ENCODE measurements around the gene TTLL10.

The TTLL10 gene

DNA sequence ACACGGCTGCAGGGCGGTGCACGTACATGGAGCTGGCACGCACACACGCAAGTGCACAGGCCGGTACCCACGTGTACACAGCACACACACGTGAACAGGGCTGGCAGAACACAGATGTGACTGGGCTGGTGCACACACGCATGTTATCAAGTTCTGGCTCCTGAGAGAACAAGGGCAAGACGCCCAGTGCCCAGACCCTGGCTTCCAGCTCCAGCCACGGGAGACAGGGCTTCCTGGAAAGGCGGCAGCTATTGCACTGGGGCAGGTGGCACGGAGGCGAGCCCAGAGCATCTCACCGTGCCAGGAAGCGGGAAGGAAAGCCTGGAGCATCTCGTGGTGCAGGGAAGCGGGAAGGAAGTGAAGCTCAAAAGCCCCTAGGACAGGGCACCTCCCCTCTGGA is 52.2 kb downstream of the TTLL10 start:
- H3K9ac ChIP-seq (ENCODE audit: low read depth, low read length), result no peak overlapping the region
- H3K9me3 ChIP-seq (ENCODE audit: insufficient read depth, low read depth, low read length), result no peaks in the 10 kb centered on the region
- no peaks in the 10 kb centered on the region for H3K27me3 ChIP-seq (ENCODE audit: insufficient read depth, low read length)
- no peak overlapping the region for H3K27ac ChIP-seq (ENCODE audit: low read length)
- H3K4me3 ChIP-seq (ENCODE audit: low read length), result no peak overlapping the region
- peaks cover 3% of the 10 kb centered on the region; the same call in 1 of the 2 replicates for H3K4me1 ChIP-seq (ENCODE audit: insufficient read depth, low read length)
- peaks cover 27% of the 10 kb centered on the region for H3K36me3 ChIP-seq (ENCODE audit: insufficient read depth, low read depth, low read length)

DNA sequence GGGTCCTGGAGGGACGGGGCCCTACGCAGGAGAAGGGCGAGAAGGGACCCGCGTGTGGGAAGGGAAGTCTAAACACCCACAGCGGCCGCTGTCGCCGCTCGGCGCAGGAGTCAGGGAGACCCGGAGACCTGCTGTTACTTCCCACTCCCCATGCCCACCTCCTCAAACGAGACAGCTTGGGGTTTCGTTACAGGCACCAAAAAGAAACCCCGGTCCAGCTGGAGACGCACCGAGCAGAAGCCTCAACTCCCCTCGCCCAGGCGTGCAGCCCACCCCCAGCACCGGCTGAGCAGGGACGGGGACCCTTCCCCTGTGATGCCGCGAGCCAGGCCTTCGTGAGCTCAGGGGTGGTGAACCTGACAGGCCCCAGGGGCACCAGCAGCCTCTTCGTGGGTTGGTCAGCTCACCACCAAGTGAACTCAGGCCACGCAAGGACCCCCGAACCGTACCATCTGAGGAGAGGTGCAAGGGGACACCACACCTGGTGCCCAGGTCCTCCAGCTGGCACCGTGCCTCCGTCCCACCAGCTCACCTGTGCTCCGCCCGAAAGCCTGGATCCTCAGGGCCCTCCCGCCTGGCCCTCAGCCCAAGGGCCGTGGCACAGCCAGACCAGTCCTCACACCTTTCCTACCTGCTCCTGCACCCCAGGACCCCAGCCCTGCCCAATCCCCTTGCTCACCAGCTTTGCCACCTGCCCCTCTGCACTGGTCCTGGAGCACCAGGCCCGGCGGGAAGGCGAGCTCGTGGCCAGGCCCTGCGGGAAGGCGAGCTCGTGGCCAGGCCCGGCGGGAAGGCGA is 53.1 kb downstream of the TTLL10 start:
- peaks cover 20% of the 10 kb centered on the region for H3K36me3 ChIP-seq (ENCODE audit: insufficient read depth, low read depth, low read length)
- no peaks in the 10 kb centered on the region for H3K27me3 ChIP-seq (ENCODE audit: insufficient read depth, low read length)
- no peak overlapping the region for H3K9ac ChIP-seq (ENCODE audit: low read depth, low read length)
- peaks cover 3% of the 10 kb centered on the region; the same call in 1 of the 2 replicates for H3K4me1 ChIP-seq (ENCODE audit: insufficient read depth, low read length)
- no peak overlapping the region for H3K27ac ChIP-seq (ENCODE audit: low read length)
- H3K9me3 ChIP-seq (ENCODE audit: insufficient read depth, low read depth, low read length), result no peaks in the 10 kb centered on the region
- no peak overlapping the region for H3K4me3 ChIP-seq (ENCODE audit: low read length)

DNA sequence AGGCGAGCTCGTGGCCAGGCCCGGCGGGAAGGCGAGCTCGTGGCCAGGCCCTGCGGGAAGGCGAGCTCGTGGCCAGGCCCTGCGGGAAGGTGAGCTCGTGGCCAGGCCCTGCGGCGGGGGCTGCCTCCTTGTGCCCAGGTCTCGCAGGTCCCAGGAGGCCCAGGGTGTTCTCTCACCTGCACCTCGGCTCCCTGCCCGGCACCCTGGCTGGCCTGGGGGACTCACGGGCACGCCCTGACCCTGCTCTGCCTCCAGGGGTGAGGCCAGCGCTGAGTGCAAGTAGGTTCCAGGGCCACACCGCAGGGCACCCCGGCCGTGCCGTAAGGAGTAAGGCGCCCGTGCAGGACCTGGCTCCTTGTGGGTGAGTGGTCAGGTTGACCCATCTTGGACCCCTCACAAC is 53.7 kb downstream of the TTLL10 start:
- no peak overlapping the region for H3K4me3 ChIP-seq (ENCODE audit: low read length)

DNA sequence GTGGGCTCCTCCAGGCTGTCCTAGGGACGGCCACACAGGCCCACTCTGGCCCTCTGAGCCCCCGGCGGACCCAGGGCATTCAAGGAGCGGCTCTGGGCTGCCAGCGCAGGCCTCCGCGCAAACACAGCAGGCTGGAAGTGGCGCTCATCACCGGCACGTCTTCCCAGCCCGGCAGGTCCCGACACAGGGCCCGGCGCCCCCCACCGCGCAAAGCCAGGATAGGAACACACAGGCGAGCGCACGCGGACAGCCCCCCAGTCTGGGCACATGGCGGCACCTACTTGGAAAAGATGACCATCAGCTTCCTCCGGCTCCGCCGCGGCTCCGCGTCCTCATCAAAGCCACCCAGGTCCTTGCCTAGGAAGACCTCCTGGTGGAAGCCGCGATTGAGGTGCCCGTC is 54.5 kb downstream of the TTLL10 start:
- Histone ChIP-seq H3K9me3 (ENCODE audit: insufficient read depth, low read depth, low read length) (no peaks in the 10 kb centered on the region), H3K27ac (ENCODE audit: low read length) (no peak overlapping the region), H3K9ac (ENCODE audit: low read depth, low read length) (no peak overlapping the region), H3K4me1 (ENCODE audit: insufficient read depth, low read length) (peaks cover 3% of the 10 kb centered on the region; the same call in 1 of the 2 replicates), H3K4me3 (ENCODE audit: low read length) (no peak overlapping the region), H3K36me3 (ENCODE audit: insufficient read depth, low read depth, low read length) (peaks cover 11% of the 10 kb centered on the region; the same call in 1 of the 2 replicates), H3K27me3 (ENCODE audit: insufficient read depth, low read length) (no peaks in the 10 kb centered on the region)

More for the DNA sequence above, 53.7 kb downstream of the TTLL10 start:
- Histone ChIP-seq H3K36me3 (ENCODE audit: insufficient read depth, low read depth, low read length) (peaks cover 17% of the 10 kb centered on the region), H3K27me3 (ENCODE audit: insufficient read depth, low read length) (no peaks in the 10 kb centered on the region), H3K9me3 (ENCODE audit: insufficient read depth, low read depth, low read length) (no peaks in the 10 kb centered on the region), H3K27ac (ENCODE audit: low read length) (no peak overlapping the region), H3K9ac (ENCODE audit: low read depth, low read length) (no peak overlapping the region), H3K4me1 (ENCODE audit: insufficient read depth, low read length) (peaks cover 3% of the 10 kb centered on the region; the same call in 1 of the 2 replicates)

DNA sequence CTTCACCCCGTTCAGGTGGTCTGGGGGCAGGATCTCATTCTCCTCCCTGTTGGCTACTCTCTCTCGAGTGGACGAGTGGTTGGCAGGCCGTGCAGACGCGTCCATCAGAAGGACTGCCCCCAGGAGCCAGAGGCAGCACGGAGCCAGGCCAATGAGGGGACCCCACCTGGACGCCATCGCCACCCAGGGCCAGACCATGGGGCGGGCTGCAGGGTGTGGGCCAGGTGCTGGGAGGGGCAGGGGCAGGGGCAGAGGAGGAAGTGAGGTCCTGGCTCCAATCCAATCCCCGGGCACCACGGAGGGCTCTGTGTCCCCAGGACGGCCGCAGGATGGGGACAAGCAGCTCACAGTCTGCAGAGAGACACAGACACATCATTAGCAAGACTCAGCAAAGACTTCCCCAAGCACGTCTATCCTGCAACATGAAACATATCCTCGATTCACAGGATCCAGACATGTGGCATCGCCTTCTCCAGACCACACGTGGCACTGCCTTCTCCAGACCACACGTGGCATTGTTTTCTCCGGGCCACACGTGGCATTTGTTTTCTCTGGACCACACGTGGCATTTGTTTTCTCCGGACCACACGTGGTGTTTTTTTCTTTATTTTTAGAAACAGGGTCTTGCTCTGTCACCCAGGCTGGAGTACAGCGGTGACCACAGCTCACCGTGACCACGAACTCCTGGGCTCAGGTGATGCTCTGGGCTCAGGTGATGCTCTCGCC is 55.1 kb downstream of the TTLL10 start:
- no peaks in the 10 kb centered on the region for H3K27me3 ChIP-seq (ENCODE audit: insufficient read depth, low read length)
- no peaks in the 10 kb centered on the region for H3K9me3 ChIP-seq (ENCODE audit: insufficient read depth, low read depth, low read length)
- no peak overlapping the region for H3K9ac ChIP-seq (ENCODE audit: low read depth, low read length)
- peaks cover 3% of the 10 kb centered on the region; the same call in 1 of the 2 replicates for H3K4me1 ChIP-seq (ENCODE audit: insufficient read depth, low read length)
- no peak overlapping the region for H3K4me3 ChIP-seq (ENCODE audit: low read length)
- peaks cover 8% of the 10 kb centered on the region; the same call in 1 of the 2 replicates for H3K36me3 ChIP-seq (ENCODE audit: insufficient read depth, low read depth, low read length)
- H3K27ac ChIP-seq (ENCODE audit: low read length), result no peak overlapping the region

DNA sequence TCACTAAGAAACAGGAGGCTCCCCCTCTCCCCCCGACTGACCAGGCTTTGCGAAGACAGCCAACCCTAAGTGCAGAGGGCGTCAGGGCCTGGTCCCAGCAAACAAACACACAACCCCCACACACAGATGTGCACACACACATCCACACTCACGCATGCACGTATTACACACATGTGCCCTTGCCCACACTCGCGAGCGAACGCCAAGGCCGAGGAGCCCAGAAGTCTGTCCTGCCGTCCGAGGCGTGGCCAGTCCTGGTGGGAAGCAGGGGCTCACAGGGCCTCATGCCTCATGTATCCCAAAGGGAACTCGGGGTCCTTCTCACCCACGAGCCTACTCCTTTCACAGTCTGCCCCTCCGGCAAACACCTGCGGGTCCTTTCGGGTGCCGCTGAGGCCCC is 56.1 kb downstream of the TTLL10 start:
- H3K27ac ChIP-seq (ENCODE audit: low read length), result no peak overlapping the region
- no peak overlapping the region for H3K4me3 ChIP-seq (ENCODE audit: low read length)
- no peaks in the 10 kb centered on the region for H3K9me3 ChIP-seq (ENCODE audit: insufficient read depth, low read depth, low read length)
- H3K36me3 ChIP-seq (ENCODE audit: insufficient read depth, low read depth, low read length), result peaks cover 8% of the 10 kb centered on the region; the same call in 1 of the 2 replicates
- no peak overlapping the region for H3K9ac ChIP-seq (ENCODE audit: low read depth, low read length)
- H3K27me3 ChIP-seq (ENCODE audit: insufficient read depth, low read length), result no peaks in the 10 kb centered on the region
- H3K4me1 ChIP-seq (ENCODE audit: insufficient read depth, low read length), result peaks cover 3% of the 10 kb centered on the region; the same call in 1 of the 2 replicates

DNA sequence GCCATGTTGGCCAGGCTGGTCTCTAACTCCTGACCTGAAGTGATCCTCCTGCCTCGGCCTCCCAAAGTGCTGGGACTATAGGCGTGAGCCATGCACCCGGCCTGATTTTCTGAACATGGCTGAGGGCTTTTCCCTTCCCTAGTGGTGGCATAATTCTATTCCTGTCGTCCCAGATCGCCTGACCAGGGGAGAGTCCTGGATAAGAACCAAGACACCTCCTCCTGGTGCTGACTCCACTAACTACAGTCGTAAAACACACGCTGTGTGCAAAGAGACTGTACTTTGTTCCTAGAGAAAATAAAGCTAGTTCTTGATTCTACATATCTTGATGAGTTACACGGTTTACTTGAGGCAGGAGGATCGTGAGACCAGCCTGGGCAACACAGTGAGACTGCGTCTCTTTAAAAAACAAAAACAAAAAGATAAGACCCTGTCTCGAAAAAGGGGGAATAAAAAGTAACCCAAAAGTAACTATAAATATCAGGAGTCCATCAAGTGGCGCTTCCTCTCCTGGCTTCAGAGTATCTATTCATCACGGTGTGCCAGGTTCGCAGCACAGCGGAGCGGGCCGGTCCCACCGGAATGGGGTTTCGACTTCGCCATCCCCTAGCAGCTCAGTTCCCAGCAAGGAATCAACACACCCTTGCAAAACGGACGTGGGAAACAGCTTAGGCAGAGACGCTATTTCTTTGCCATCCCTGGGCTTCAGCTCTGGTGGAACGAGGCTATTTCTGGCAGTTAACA is 57.1 kb downstream of the TTLL10 start:
- Histone ChIP-seq H3K4me3 (ENCODE audit: low read length) (peak overlapping the region; percentile 77), H3K4me1 (ENCODE audit: insufficient read depth, low read length) (peaks cover 3% of the 10 kb centered on the region; the same call in 1 of the 2 replicates), H3K36me3 (ENCODE audit: insufficient read depth, low read depth, low read length) (peaks cover 5% of the 10 kb centered on the region; the same call in 1 of the 2 replicates), H3K9ac (ENCODE audit: low read depth, low read length) (peak overlapping the region; percentile 76), H3K27ac (ENCODE audit: low read length) (peak overlapping the region; percentile 11), H3K27me3 (ENCODE audit: insufficient read depth, low read length) (no peaks in the 10 kb centered on the region), H3K9me3 (ENCODE audit: insufficient read depth, low read depth, low read length) (no peaks in the 10 kb centered on the region)

DNA sequence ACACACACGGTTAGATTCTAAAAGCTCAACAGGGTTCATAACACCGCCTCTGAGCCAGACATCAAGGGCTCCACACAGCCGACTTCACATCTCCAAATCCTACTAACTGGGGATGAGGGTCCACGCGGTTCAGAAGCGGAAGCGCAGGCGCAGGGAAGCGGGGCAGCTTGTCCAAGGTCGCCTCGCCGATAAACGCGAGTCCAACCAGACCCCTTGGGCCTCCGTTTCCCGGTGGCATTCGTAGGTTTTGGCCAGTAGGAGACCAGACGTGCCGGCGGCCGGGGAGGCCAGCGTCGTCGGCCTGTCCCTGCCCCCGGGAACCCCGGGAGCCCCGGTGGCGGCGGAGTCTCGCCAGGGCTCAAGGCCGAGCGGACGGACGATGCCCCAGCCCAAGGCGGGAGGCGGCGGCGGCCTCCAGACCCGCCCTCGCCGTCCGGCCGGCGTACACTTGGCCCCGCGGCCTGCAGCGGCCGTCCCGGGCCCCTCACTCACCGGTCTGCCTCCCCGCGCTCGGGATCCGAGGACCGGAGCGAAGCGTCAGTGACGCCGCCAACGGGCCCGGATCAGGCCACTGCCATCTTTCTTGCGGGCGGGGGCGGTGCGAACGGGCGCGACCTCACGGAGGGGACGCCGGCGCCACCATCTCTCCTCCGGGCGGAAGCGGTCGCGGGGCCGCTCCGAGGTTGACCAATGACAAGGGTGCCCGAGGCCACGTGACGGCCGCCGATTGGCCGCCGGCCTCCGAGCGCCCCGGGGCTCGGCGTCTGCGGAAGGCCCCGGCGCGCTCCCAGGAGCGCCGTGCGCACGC is 57.9 kb downstream of the TTLL10 start, which contains the start of gene SDF4:
Gene SDF4, minus strand, starts transcription at position 602 of the 808 bp plus-strand sequence. CDS start 3,229 bp downstream, outside the sequence.
- H3K9me3 ChIP-seq (ENCODE audit: insufficient read depth, low read depth, low read length), result no peaks in the 10 kb centered on the region
- no peaks in the 10 kb centered on the region for H3K27me3 ChIP-seq (ENCODE audit: insufficient read depth, low read length)
- peak within 1 kb of the TSS; percentile 77 for H3K4me3 ChIP-seq (ENCODE audit: low read length)
- peaks cover 3% of the 10 kb centered on the region; the same call in 1 of the 2 replicates for H3K4me1 ChIP-seq (ENCODE audit: insufficient read depth, low read length)
- peak within 1 kb of the TSS; percentile 11 for H3K27ac ChIP-seq (ENCODE audit: low read length)
- peak within 1 kb of the TSS; percentile 76 for H3K9ac ChIP-seq (ENCODE audit: low read depth, low read length)
- H3K36me3 ChIP-seq (ENCODE audit: insufficient read depth, low read depth, low read length), result peaks cover 5% of the 10 kb centered on the region; the same call in 1 of the 2 replicates

DNA sequence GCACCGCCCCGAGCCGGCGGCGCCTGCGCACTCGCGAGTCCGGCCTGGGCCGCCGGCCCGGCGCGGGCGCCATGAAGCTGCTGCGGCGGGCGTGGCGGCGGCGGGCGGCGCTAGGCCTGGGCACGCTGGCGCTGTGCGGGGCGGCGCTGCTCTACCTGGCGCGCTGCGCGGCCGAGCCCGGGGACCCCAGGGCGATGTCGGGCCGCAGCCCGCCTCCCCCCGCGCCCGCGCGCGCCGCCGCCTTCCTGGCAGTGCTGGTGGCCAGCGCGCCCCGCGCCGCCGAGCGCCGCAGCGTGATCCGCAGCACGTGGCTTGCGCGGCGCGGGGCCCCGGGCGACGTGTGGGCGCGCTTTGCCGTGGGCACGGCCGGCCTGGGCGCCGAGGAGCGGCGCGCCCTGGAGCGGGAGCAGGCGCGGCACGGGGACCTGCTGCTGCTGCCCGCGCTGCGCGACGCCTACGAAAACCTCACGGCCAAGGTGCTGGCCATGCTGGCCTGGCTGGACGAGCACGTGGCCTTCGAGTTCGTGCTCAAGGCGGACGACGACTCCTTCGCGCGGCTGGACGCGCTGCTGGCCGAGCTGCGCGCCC is 58.6 kb downstream of the TTLL10 start, which contains the start of gene B3GALT6:
Gene B3GALT6, plus strand, starts transcription at position 30 of the 588 bp plus-strand sequence. Its CDS starts 42 bp downstream, at position 72.
- Histone ChIP-seq H3K27ac (ENCODE audit: low read length) (peak within 1 kb of the TSS; percentile 11), H3K4me3 (ENCODE audit: low read length) (peak within 1 kb of the TSS; percentile 77), H3K27me3 (ENCODE audit: insufficient read depth, low read length) (no peaks in the 10 kb centered on the region), H3K9me3 (ENCODE audit: insufficient read depth, low read depth, low read length) (no peaks in the 10 kb centered on the region), H3K4me1 (ENCODE audit: insufficient read depth, low read length) (peaks cover 3% of the 10 kb centered on the region; the same call in 1 of the 2 replicates), H3K9ac (ENCODE audit: low read depth, low read length) (peak within 1 kb of the TSS; percentile 76), H3K36me3 (ENCODE audit: insufficient read depth, low read depth, low read length) (peaks cover 5% of the 10 kb centered on the region; the same call in 1 of the 2 replicates)

DNA sequence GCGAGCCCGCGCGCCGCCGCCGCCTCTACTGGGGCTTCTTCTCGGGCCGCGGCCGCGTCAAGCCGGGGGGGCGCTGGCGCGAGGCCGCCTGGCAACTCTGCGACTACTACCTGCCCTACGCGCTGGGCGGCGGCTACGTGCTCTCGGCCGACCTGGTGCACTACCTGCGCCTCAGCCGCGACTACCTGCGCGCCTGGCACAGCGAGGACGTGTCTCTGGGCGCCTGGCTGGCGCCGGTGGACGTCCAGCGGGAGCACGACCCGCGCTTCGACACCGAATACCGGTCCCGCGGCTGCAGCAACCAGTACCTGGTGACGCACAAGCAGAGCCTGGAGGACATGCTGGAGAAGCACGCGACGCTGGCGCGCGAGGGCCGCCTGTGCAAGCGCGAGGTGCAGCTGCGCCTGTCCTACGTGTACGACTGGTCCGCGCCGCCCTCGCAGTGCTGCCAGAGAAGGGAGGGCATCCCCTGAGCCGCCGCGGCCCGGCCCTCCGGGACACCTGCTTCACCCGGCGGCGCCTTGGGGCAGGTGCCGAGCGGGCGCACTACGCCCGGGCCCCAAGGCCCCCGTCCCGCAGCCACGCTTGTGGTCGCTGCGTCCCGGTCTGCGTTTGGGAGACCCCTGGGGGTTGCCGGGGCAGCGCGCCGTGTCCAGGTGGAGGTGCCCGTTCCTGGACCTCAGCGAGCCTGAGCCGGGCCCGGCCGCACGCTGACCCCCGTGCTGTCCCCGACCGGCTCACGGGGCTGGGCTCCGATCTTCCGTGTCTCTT is 59.3 kb downstream of the TTLL10 start:
- Histone ChIP-seq H3K27ac (ENCODE audit: low read length) (no peak overlapping the region), H3K4me3 (ENCODE audit: low read length) (no peak overlapping the region), H3K27me3 (ENCODE audit: insufficient read depth, low read length) (no peaks in the 10 kb centered on the region), H3K9me3 (ENCODE audit: insufficient read depth, low read depth, low read length) (no peaks in the 10 kb centered on the region), H3K4me1 (ENCODE audit: insufficient read depth, low read length) (peaks cover 3% of the 10 kb centered on the region; the same call in 1 of the 2 replicates), H3K9ac (ENCODE audit: low read depth, low read length) (no peak overlapping the region), H3K36me3 (ENCODE audit: insufficient read depth, low read depth, low read length) (no peaks in the 10 kb centered on the region)

All from iPS-20b (cell line).